OCI-LY7 (cell line): ENCODE results near the gene ELK4. TPM values are rescaled to one million over a fixed set of nuclear protein-coding genes. Genes with fewer than 3 reads are reported as not detected.

ENCODE experiments used
- BruUV-seq: library from RNA; stranded (reverse); fragments of 400-500 nt; replicated peaks from 2 replicates; lab custom pipeline; 2021; lab: Mats Ljungman, UMichigan
- CTCF ChIA-PET: fragments of 300-600 bp; sonication (Branson Sonifier 250); formaldehyde crosslinking; loops from one replicate; lab custom pipeline; 2022; ENCODE audit warnings: antibody characterized with exemption; ENCODE audit not compliant: unreplicated experiment; lab: Charles Lee
- POLR2A ChIA-PET: fragments of 300-600 bp; sonication (Branson Sonifier 250); formaldehyde crosslinking; loops from one replicate; lab custom pipeline; 2022; ENCODE audit warnings: antibody characterized with exemption; lab: Charles Lee
- DNase-seq: peaks from one replicate; pipeline ENCODE4 v3.0.0-alpha.2; 2015; ENCODE audit warnings: low spot score
- H2AFZ ChIP-seq: fragments of 200-600 bp; sonication (generic), shearing (Covaris generic); 2 replicates; pipeline ENCODE4 v1.6.1; 2014; ENCODE audit warnings: mild to moderate bottlenecking, antibody characterized with exemption, low read length, moderate library complexity
- H3K27ac ChIP-seq: fragments of 200-600 bp; sonication (generic); 2 replicates; pipeline ENCODE4 v1.5.1; 2014; ENCODE audit warnings: mixed run types, low read depth, mild to moderate bottlenecking, moderate library complexity, low read length, inconsistent platforms; ENCODE audit not compliant: poor library complexity, severe bottlenecking
- H3K36me3 ChIP-seq: fragments of 200-600 bp; sonication (generic); 2 replicates; pipeline ENCODE4 v1.6.1; 2014; ENCODE audit warnings: mild to moderate bottlenecking, antibody characterized with exemption, low read length, moderate library complexity, mixed read lengths; ENCODE audit not compliant: insufficient read depth
- H3K4me1 ChIP-seq: fragments of 200-600 bp; sonication (generic); 2 replicates; pipeline ENCODE4 v1.5.1; 2014; ENCODE audit warnings: mild to moderate bottlenecking, low read length; ENCODE audit not compliant: insufficient read depth, poor library complexity, severe bottlenecking
- H3K4me2 ChIP-seq: fragments of 200-600 bp; sonication (generic); 2 replicates; pipeline ENCODE4 v1.6.1; 2014; ENCODE audit warnings: mild to moderate bottlenecking, low read length
- H3K4me3 ChIP-seq: fragments of 200-600 bp; sonication (generic); 2 replicates; pipeline ENCODE4 v1.5.1; 2014; ENCODE audit warnings: mild to moderate bottlenecking, low read depth, low read length; ENCODE audit not compliant: poor library complexity, severe bottlenecking
- H3K79me2 ChIP-seq: fragments of 200-600 bp; sonication (generic); 2 replicates; pipeline ENCODE4 v1.6.1; 2016; ENCODE audit warnings: low read depth, mild to moderate bottlenecking, low read length, moderate library complexity, mixed read lengths; ENCODE audit not compliant: insufficient read depth
- H3K9me2 ChIP-seq: fragments of 200-600 bp; sonication (generic); 2 replicates; pipeline ENCODE4 v1.6.1; 2016; ENCODE audit warnings: mild to moderate bottlenecking, low read length, mixed read lengths; ENCODE audit not compliant: insufficient read depth
- H3K9me3 ChIP-seq: fragments of 200-600 bp; sonication (generic); 2 replicates; pipeline ENCODE4 v1.6.1; 2014; ENCODE audit warnings: mild to moderate bottlenecking, mixed run types, low read length, mixed read lengths
- H4K20me1 ChIP-seq: fragments of 200-600 bp; sonication (generic); 2 replicates; pipeline ENCODE4 v1.6.1; 2014; ENCODE audit warnings: mild to moderate bottlenecking, antibody characterized with exemption, low read length, moderate library complexity, mixed read lengths; ENCODE audit not compliant: insufficient read depth
- EZH2phosphoT487 ChIP-seq: fragments of 200-600 bp; sonication (generic); IDR thresholded peaks from 2 replicates; pipeline ENCODE4 v1.6.1; 2018; ENCODE audit warnings: low read depth, borderline replicate concordance, mild to moderate bottlenecking, mixed run types, antibody characterized with exemption, low read length, moderate library complexity, mixed read lengths
- intact Hi-C: fragments of 100-400 bp; cut with micrococcal nuclease; formaldehyde crosslinking; loops from one replicate; pipeline ENCODE4 v1.10.0; 2022; ENCODE audit not compliant: unreplicated experiment
- total RNA-seq, 2 experiments: library from RNA; depleted of rRNA in 1 of 2; stranded (reverse); fragments of >200 nt in 1 of 2; shearing (Covaris generic) in 1 of 2; gene quantifications; 2 replicates each; pipeline ENCODE4 v1.2.3, GENCODE V29; 2014 to 2022
- TF ChIP-seq, protein P1 (sequence below): fragments of 200-600 bp; sonication (generic); conservative IDR thresholded peaks from 2 replicates; pipeline ENCODE4 v1.5.1; 2014; ENCODE audit warnings: mild to moderate bottlenecking, antibody characterized with exemption, low read length, moderate library complexity, mixed read lengths

ELK4 gene
- total RNA-seq, 2 experiments from 2014 or later = 26.4 to 88.3 TPM

GRCh38 chr1:205612104-205612503, 19.7 kb downstream of the ELK4 start:
- H3K4me2 ChIP-seq = no peak overlapping the region
- H3K4me3 ChIP-seq = no peak overlapping the region
- CTCF ChIA-PET = no interaction called here
- H2AFZ ChIP-seq = no peak overlapping the region
- H3K27ac ChIP-seq = no peak overlapping the region
- H4K20me1 ChIP-seq = peaks cover 21% of the 10 kb centered on the region
- intact Hi-C loops = no loop called here
- no peaks in the 10 kb centered on the region for H3K9me3 ChIP-seq
- H3K4me1 ChIP-seq = peaks cover 16% of the 10 kb centered on the region
- BruUV-seq = no TSS peak
- DNase-seq = no peak
- no peak for TF ChIP-seq EZH2phosphoT487
- TF ChIP-seq, protein P1, sequence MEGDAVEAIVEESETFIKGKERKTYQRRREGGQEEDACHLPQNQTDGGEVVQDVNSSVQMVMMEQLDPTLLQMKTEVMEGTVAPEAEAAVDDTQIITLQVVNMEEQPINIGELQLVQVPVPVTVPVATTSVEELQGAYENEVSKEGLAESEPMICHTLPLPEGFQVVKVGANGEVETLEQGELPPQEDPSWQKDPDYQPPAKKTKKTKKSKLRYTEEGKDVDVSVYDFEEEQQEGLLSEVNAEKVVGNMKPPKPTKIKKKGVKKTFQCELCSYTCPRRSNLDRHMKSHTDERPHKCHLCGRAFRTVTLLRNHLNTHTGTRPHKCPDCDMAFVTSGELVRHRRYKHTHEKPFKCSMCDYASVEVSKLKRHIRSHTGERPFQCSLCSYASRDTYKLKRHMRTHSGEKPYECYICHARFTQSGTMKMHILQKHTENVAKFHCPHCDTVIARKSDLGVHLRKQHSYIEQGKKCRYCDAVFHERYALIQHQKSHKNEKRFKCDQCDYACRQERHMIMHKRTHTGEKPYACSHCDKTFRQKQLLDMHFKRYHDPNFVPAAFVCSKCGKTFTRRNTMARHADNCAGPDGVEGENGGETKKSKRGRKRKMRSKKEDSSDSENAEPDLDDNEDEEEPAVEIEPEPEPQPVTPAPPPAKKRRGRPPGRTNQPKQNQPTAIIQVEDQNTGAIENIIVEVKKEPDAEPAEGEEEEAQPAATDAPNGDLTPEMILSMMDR = no peak
- H3K9me2 ChIP-seq = no peaks in the 10 kb centered on the region
- H3K79me2 ChIP-seq = peaks cover 82% of the 10 kb centered on the region
- POLR2A ChIA-PET = interaction anchor here (0.7 to 2.9 kb wide), 4 partner anchors 11 to 958 kb away, joined by 3 to 12 read pairs (median 5); partner anchors contain the start of gene ELK4
- H3K36me3 ChIP-seq = peaks cover 97% of the 10 kb centered on the region

GRCh38 chr1:205610901-205611466, 20.8 kb downstream of the ELK4 start:
- Histone ChIP-seq H4K20me1 (peaks cover 21% of the 10 kb centered on the region), H2AFZ (no peak overlapping the region), H3K79me2 (peaks cover 77% of the 10 kb centered on the region), H3K9me3 (no peaks in the 10 kb centered on the region), H3K4me3 (no peak overlapping the region), H3K4me1 (peaks cover 16% of the 10 kb centered on the region), H3K9me2 (no peaks in the 10 kb centered on the region), H3K4me2 (no peak overlapping the region), H3K27ac (no peak overlapping the region), H3K36me3 (peaks cover 97% of the 10 kb centered on the region)
- TF ChIP-seq, protein P1 = no peak
- no peak for TF ChIP-seq EZH2phosphoT487
- POLR2A ChIA-PET = interaction anchor here (2.4 to 2.9 kb wide), 2 partner anchors 9 to 17 kb away, joined by 7 to 12 read pairs; no protein-coding TSS in a partner anchor
- CTCF ChIA-PET = no interaction called here
- intact Hi-C loops = no loop called here
- DNase-seq = no peak
- BruUV-seq = no TSS peak

GRCh38 chr1:205610036-205610435, 21.8 kb downstream of the ELK4 start:
- CTCF ChIA-PET = no interaction called here
- H2AFZ ChIP-seq = no peak overlapping the region
- H3K27ac ChIP-seq = no peak overlapping the region
- DNase-seq = no peak
- no peak overlapping the region for H3K4me2 ChIP-seq
- peaks cover 21% of the 10 kb centered on the region for H4K20me1 ChIP-seq
- intact Hi-C loops = no loop called here
- BruUV-seq = no TSS peak
- no peaks in the 10 kb centered on the region for H3K9me3 ChIP-seq
- no peaks in the 10 kb centered on the region for H3K9me2 ChIP-seq
- H3K36me3 ChIP-seq = peaks cover 97% of the 10 kb centered on the region
- peaks cover 73% of the 10 kb centered on the region for H3K79me2 ChIP-seq
- H3K4me3 ChIP-seq = no peak overlapping the region
- POLR2A ChIA-PET = no interaction called here
- TF ChIP-seq EZH2phosphoT487 = no peak
- TF ChIP-seq, protein P1 = no peak
- peaks cover 22% of the 10 kb centered on the region for H3K4me1 ChIP-seq
